Fibroblast of lung (primary cell): Measurements from ENCODE around the gene SPSB1.

ENCODE experiments used
- EZH2 ChIP-seq: IDR thresholded peaks from 2 replicates; pipeline ENCODE4 v1.5.1; 2012; ENCODE audit warnings: low read length, control low read depth, mild to moderate bottlenecking; ENCODE audit errors: missing control alignments
- TF ChIP-seq, protein P1 (sequence below), 2 donors: IDR thresholded peaks in 1 of 2; conservative IDR thresholded peaks in 1 of 2; 1 replicate in 1 of 2; 2 replicates in 1 of 2; pipeline ENCODE4 v1.5.1; 2011 to 2012; ENCODE audit warnings: low read length in 2 of 2, control low read depth in 1 of 2, inconsistent platforms in 1 of 2, low read depth in 1 of 2, mild to moderate bottlenecking in 1 of 2

DNA sequence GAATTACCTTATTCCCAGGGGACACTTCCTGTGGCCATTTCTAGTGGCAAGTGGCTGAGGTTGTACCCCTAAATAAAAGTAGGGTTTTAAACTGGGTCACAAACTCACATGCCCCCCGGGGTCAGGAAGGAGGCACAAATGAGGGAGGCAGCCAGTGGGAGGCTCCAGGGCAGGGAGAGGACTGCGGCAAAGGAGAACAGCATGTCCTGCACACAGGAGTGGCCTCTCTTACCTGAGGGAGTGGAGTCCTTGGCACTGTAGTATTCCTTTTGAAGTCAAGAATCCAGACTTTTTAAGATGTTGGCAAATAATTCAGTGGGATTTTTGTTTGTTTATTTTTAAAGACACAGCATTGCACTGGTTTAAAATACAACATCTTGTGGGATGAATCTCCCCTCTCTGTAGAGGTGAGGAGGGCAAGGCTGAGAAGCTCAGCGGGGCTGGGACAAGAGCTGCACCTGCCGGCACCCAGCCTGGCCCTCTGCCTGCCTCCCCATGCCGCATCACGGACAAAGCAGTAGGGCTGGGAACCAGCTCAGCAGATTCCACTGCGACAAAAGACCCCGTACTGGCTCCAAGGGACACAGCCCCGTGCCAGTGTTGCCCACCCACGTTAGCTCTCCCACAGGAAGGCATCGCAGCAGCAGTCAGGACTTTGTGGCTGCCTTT is 22.2 kb downstream of the SPSB1 start:
- TF ChIP-seq, protein P1, sequence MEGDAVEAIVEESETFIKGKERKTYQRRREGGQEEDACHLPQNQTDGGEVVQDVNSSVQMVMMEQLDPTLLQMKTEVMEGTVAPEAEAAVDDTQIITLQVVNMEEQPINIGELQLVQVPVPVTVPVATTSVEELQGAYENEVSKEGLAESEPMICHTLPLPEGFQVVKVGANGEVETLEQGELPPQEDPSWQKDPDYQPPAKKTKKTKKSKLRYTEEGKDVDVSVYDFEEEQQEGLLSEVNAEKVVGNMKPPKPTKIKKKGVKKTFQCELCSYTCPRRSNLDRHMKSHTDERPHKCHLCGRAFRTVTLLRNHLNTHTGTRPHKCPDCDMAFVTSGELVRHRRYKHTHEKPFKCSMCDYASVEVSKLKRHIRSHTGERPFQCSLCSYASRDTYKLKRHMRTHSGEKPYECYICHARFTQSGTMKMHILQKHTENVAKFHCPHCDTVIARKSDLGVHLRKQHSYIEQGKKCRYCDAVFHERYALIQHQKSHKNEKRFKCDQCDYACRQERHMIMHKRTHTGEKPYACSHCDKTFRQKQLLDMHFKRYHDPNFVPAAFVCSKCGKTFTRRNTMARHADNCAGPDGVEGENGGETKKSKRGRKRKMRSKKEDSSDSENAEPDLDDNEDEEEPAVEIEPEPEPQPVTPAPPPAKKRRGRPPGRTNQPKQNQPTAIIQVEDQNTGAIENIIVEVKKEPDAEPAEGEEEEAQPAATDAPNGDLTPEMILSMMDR (conservative IDR thresholded peaks at IDR 0.05 in 1 of 2, IDR thresholded peaks at IDR 0.05 in 1 of 2; ENCODE audit: low read depth in 1 of 2, low read length in 2 of 2), result no peak
- no peak for TF ChIP-seq EZH2
